ENCODE data around the gene COMMD8. TPM values are rescaled to one million over a fixed set of nuclear protein-coding genes. Genes with fewer than 3 reads are reported as not detected.

Gene COMMD8
- total RNA-seq, 1 experiment from 2014 or later, result 42.2 TPM

- no peak for DNase-seq (ENCODE audit: low read depth)
- in situ Hi-C loops (cut with HindIII; ENCODE audit: low pct_unique_long_range_greater_than_20kb, low sequenced_read_pairs), result no loop called here
These were observed 15.3 kb upstream of the COMMD8 start for GRCh38 chr4:47478804-47479203.

GRCh38 chr4:47475411-47475810 is 11.9 kb upstream of the COMMD8 start:
- in situ Hi-C loops (cut with HindIII; ENCODE audit: low pct_unique_long_range_greater_than_20kb, low sequenced_read_pairs), result no loop called here
- DNase-seq (ENCODE audit: low read depth), result no peak

- DNase-seq (ENCODE audit: low read depth), result no peak
- in situ Hi-C loops (cut with HindIII; ENCODE audit: low pct_unique_long_range_greater_than_20kb, low sequenced_read_pairs), result no loop called here
These were observed 11.3 kb upstream of the COMMD8 start for GRCh38 chr4:47474799-47475198.

DNA sequence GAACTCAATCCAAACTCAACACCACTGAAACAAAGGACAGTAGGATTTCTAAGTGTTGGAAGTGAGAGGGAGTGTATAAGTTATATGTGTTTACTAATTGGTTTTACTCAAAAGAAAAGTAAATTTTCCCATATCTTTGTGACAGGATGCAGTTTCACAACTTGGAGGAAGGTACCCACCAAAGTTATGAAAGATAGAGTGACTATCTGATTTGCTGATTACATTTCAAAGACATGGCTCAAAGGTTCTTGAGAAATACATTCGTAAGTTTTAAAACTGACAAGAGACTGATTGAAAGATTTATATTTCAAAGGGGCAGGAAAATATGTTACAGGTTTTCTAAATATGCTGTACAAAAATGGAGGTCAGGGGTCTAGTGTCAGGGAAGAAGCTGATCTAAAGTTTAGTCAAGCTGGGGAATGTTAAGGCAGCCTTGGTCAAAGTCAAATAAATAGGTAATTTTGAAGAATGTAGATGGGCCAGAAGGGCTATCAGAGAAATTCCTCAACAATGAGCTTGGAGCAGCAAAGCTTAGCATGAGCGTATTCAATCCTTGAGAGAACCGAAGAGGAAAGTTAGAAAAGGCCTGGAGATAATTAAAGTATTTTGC is 9.7 kb upstream of the COMMD8 start:
- no peak for DNase-seq (ENCODE audit: low read depth)
- in situ Hi-C loops (cut with HindIII; ENCODE audit: low pct_unique_long_range_greater_than_20kb, low sequenced_read_pairs), result no loop called here

GRCh38 chr4:47471591-47471990 is 8.1 kb upstream of the COMMD8 start:
- in situ Hi-C loops (cut with HindIII; ENCODE audit: low pct_unique_long_range_greater_than_20kb, low sequenced_read_pairs), result no loop called here
- no peak for DNase-seq (ENCODE audit: low read depth)

GRCh38 chr4:47471064-47471463 is 7.6 kb upstream of the COMMD8 start:
- in situ Hi-C loops (cut with HindIII; ENCODE audit: low pct_unique_long_range_greater_than_20kb, low sequenced_read_pairs), result no loop called here
- DNase-seq (ENCODE audit: low read depth), result no peak

DNA sequence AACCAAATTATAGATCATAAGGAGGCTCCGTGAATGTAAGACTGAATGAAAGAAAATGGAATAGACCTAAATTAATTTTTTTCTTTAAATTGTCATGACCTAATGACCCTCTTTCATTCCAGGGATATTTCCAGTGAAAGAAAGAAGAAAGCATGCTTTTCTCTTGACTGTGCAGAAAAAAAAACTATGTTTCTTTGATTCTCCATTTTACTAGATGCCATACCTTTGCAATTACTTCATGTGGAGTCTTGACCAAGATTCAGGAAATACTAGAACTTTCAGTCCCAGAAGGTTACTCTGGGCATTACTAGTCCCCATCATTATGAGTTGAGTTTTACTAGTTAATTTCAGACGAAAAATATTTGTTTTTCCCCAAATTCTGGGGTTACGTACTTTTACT is 6.4 kb upstream of the COMMD8 start:
- no peak for DNase-seq (ENCODE audit: low read depth)
- in situ Hi-C loops (cut with HindIII; ENCODE audit: low pct_unique_long_range_greater_than_20kb, low sequenced_read_pairs), result no loop called here

DNA sequence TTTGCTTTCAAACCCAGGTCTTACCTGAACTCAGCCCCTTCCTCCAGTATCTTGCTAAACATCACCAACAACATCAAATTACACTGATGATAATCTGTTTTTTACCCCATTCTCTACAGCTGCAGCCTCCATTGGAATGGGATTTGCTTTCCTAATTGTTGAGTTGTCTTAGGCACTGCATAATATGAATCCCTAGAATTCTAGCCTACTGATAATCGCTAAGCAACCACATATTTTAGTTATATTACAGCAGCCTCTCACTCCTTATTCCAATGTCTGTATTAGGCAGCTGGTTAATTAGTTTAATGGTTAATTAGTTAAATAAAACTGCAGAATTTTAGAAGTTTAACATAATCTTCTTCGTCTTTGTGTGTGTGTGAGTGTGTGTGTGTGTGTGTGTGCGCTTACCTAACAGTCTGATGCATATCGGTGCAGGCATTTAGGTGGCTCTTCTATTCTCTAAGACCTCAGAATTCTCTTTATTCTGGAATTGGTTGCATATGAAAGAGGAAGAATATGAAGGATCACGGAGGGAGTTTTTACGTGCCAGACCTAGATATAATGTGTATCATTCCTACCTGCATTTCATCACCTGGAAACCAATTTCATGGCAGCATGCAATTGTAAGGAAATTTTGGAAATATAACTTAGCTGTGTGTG is 5.3 kb upstream of the COMMD8 start:
- DNase-seq (ENCODE audit: low read depth), result no peak
- in situ Hi-C loops (cut with HindIII; ENCODE audit: low pct_unique_long_range_greater_than_20kb, low sequenced_read_pairs), result no loop called here

- in situ Hi-C loops (cut with HindIII; ENCODE audit: low pct_unique_long_range_greater_than_20kb, low sequenced_read_pairs), result no loop called here
- DNase-seq (ENCODE audit: low read depth), result no peak
These were observed 2.7 kb upstream of the COMMD8 start for GRCh38 chr4:47466056-47466785.

GRCh38 chr4:47465004-47465403 is 1.5 kb upstream of the COMMD8 start:
- peak; percentile 53 for DNase-seq (ENCODE audit: low read depth)
- in situ Hi-C loops (cut with HindIII; ENCODE audit: low pct_unique_long_range_greater_than_20kb, low sequenced_read_pairs), result no loop called here

- in situ Hi-C loops (cut with HindIII; ENCODE audit: low pct_unique_long_range_greater_than_20kb, low sequenced_read_pairs), result no loop called here
- no peak for DNase-seq (ENCODE audit: low read depth)
These were observed 685 bp downstream of the COMMD8 start for GRCh38 chr4:47462799-47463234.

DNA sequence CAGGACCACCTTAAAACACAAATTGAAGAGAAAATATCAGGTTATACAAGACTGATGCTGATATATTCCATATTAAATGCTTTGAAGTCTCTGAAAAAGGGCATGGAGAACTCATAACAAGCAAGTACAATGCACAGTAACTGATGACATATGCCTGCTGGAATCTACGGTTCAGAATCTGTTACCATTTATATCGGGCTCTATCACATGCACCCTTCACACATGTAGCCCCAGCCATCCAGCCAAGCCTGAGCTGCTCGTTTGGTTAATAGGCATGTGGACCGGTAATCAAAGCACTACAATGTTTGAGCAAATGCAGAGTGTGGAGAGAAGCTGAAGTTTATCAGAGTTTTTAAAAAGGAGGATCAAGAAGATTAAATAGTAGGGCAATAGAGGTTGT is 11.8 kb downstream of the COMMD8 start:
- no peak for DNase-seq (ENCODE audit: low read depth)
- in situ Hi-C loops (cut with HindIII; ENCODE audit: low pct_unique_long_range_greater_than_20kb, low sequenced_read_pairs), result no loop called here

DNA sequence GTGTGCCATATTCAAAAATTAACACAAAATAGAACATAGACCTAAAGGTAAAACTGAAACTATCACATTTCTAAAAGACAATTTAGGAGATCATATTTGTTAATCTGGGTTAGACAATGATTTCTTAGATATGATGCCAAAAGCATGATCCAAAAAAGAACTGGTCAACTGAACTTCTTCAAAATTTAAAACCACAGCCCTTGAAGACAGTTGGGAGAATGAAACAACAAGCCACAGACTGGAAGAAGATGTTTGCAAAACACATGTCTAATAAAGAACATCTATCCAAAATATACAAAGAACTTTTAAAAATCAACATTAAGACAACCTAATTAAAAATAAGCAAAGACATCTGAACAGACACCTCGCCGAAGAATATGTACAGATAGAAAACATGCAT is 19.5 kb downstream of the COMMD8 start:
- in situ Hi-C loops (cut with HindIII; ENCODE audit: low pct_unique_long_range_greater_than_20kb, low sequenced_read_pairs), result no loop called here
- DNase-seq (ENCODE audit: low read depth), result no peak

- no peak for DNase-seq (ENCODE audit: low read depth)
- in situ Hi-C loops (cut with HindIII; ENCODE audit: low pct_unique_long_range_greater_than_20kb, low sequenced_read_pairs), result no loop called here
These were observed 20.5 kb downstream of the COMMD8 start for GRCh38 chr4:47442980-47443379.

DNA sequence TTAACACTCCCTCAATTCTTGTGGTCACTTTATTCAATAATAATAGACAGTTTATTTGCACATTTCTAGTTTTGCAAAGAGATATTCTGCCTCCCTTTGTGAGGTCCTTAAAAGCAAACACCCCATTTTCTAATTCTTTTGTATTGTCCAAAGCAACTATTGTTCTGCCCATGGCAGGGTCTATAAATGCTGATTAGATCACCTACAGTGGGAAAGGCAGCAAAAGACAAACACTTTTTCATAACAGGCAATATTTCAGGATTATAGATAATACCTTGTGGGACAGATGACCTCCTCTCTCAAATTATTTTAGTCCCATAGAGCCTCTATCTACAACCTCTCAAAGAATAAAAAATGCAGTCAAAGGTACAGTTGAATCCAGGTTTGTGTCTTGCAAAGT is 28.6 kb downstream of the COMMD8 start:
- no peak for DNase-seq (ENCODE audit: low read depth)
- in situ Hi-C loops (cut with HindIII; ENCODE audit: low pct_unique_long_range_greater_than_20kb, low sequenced_read_pairs), result no loop called here

DNA sequence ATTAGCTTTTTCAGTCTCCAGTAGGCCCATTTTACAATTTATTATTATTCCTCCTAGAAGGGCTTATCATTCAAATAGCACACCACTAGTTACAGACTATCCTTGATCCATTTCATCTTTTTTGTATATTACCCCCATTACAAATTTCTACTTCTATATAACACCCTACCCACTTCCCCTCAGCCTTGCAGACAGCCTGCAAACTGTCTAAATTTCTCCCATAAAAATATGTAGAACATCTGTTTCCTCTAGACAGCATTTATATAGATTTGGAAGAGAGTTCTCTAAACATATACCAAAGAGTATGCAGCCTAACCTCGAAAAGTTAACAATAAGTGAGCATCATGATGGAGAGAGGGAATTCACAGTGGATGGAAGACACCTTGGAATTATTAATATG is 30.8 kb downstream of the COMMD8 start:
- in situ Hi-C loops (cut with HindIII; ENCODE audit: low pct_unique_long_range_greater_than_20kb, low sequenced_read_pairs), result no loop called here
- no peak for DNase-seq (ENCODE audit: low read depth)

DNA sequence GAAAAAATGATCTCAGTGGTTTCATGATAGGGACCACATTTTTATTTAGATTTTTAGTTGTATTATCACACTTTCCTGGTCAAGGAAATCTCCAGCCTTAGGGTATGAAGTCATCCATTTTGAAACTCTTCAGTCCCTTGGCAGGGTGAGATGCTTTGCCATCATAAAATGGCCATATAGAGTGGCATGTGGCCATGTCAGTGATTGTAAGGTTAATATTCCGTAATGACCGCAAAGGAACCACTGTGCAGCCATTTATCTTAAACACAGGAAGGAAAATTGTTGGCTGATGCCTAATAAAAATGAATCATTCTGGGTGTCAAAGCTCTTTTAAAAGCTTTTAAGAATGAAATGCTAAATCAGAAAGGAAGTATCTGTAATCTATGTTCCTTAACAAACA is 35.6 kb downstream of the COMMD8 start:
- in situ Hi-C loops (cut with HindIII; ENCODE audit: low pct_unique_long_range_greater_than_20kb, low sequenced_read_pairs), result no loop called here
- DNase-seq (ENCODE audit: low read depth), result no peak

GRCh38 chr4:47425628-47426027 is 37.9 kb downstream of the COMMD8 start:
- in situ Hi-C loops (cut with HindIII; ENCODE audit: low pct_unique_long_range_greater_than_20kb, low sequenced_read_pairs), result no loop called here
- DNase-seq (ENCODE audit: low read depth), result no peak

GRCh38 chr4:47419296-47419695 is 44.2 kb downstream of the COMMD8 start:
- in situ Hi-C loops (cut with HindIII; ENCODE audit: low pct_unique_long_range_greater_than_20kb, low sequenced_read_pairs), result no loop called here
- DNase-seq (ENCODE audit: low read depth), result no peak

DNA sequence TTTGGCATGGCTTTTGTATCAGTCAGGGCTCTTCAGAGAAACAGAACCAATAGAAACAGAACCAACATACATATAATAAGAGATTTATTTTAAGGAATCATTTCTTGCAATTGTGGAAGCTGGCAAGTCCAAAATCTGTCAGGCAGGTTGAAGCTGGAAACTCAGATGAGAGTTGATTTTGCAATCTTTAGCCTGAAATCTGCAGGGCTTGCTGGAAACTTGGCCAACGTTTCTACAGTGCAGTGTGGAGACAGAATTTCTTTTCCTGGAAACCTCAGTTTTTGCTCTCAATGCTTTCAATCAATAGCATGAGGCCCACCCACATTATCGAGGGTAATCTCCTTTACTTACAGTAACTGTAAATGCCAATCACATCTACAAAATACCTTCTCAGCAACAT is 45.4 kb downstream of the COMMD8 start:
- in situ Hi-C loops (cut with HindIII; ENCODE audit: low pct_unique_long_range_greater_than_20kb, low sequenced_read_pairs), result no loop called here
- no peak for DNase-seq (ENCODE audit: low read depth)
